GM04504 (cell line): ENCODE data around the gene NMNAT2.

ENCODE experiments used
- DNase-seq: peaks from one replicate; pipeline ENCODE4 v3.0.0-alpha.2; 2012; ENCODE audit warnings: low read depth

Gene NMNAT2

DNA sequence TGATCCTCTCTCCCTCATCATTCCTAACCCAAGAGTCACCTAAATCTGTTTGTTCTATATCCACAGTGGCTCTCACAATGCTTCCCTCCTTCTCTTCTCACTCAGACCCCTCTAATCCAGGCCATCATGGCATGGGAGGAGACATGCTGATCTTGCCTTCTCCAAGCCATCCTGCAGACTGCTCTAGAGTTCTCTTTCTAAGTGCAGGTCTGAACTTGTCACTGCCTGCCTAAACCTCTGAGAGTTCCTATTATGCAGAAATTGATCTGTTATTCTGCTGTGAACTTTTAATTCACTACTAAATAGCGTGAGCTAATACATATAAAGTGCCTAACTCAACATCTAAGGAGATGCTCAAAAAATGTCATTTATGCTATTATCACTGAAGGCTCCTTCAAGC lies 205.3 kb downstream of the NMNAT2 start:
- DNase-seq: no peak

DNA sequence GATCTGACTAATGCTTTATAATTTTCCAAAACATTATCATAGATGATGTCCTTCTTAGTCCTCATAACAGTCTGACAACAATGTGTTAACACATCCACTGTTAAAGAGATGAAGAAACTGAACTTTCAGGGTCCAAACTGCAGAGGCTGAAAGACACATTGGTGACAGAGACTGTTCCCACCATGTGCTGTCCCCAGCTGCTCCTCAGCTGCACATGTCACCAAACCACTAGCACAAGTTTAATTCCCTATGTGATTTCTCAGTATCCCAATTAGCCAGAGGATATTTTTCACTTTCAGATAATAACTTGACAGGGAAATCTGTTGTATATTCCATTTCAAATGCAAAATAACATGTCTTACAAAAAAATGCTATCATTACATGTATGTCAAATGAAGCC lies 207.5 kb downstream of the NMNAT2 start:
- DNase-seq: no peak

DNA sequence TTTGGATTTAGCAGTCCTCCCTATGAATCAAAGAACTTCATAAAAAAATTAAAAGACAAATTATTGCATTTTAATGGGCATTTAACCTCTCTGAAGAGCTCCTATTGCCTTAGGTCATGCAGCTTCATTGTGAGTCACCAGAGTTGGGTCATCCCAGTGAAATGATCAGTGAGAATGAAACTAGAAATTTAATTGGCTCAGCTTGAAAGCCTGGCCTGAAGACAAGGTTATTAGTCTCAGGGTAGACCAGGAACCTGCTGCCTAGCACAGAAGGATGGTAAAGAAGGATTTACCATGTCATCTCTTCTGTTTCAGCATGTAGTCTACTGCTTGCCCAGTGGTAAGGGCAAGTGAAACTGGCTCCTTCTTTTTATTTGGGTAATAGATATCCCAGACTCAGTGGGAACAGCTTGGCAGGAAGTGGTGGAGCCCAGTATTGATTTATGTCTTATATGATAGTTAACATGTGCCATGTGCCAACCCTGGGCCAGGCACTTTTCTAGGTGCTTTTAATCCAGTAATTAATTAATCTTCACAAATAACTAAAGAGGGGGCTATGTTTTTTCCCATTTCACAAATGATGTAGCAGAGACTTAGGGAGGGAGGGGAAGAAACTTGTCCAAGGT lies 208.5 kb downstream of the NMNAT2 start:
- peak; percentile 84 for DNase-seq

DNA sequence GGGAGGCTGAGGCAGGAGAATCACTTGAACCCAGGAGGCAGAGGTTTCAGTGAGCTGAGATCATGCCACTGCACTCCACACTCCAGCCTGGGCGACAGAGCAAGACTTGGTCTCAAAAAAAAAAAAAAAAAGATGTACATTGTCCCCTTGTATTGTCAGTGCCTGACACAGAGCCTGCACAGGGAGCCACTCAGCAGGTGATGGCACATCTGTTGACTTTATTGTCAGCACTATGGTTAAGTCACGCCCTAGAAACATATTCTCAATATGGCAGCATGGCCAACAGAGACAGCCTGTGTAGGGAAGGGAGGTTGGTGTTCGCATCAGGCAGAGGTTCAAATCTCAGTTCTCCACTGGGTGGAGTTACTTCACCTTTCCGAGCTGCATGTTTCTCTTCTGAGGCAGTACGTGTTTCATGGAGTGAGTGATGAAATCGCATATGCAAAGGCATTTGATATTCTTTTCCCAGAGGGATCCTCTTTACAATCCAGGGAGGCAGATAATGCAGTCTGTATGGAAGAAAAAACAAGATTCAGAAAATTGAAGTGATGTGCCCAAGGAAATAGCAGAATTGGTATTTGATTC lies 211.6 kb downstream of the NMNAT2 start:
- no peak for DNase-seq

DNA sequence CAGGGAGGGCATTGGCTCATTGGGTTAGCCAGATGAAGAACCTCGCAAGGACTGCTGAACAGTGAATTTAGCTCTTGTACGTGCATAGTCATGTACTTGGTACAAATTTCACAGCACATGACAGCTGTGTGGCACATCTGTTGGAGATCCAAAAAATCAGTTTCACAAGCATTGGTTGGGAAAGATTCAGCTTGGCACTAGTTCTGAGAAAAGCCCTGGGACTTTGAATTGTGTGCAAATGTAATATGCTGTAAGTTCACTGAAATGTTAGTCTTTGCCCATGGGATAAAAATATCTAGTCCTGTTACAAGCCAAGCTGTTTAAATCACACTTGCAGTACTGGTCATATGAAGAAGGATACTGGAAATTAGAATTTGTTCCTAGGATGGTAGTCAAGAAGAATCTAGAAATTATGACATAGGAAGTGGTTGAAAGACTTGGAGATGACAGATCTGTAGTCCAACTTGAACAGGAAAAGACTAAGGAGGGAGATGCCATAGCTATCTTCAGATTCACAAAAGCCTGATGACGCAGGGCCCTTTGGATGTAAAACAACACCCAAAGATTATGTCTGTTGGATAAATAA lies 212.9 kb downstream of the NMNAT2 start:
- peak; percentile 67 for DNase-seq

DNA sequence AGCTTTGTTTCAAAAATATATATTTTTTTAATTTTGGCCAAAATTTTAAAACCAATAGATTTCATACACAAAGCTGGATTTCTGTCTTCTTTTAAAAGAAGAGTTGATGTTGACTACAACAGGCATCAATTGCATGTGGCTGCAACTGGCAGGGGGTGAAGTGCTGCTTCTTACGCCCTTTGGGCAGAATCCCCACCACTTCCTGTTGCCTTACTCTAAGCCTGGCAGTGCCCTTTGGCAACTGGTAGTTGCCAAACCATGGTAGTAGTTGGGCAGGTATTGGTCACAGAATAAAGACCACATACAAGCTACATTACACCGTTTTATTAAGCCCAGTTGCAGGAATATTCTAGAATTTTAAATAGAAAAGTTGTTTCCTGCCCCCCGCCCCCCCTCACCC lies 215.1 kb downstream of the NMNAT2 start:
- DNase-seq: no peak

DNA sequence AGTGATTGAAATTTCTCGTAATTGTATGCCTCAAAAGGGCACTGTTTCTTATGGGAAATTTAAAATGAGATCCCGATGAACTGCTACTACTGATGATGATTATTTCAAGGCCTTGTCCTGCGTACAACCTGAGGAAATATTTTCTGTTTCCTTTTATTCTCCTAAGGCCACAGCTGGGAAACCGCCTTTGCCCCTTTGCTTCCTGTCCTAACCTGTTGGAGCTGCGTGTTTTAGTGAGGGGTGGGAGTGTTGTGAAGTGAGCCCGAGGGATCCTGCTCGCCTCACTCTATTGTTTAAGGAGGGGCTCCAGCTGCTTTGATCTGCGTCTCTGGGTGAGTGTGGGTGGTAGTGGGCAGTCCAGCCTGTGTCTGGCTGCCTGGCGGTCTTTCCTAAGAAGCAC lies 217.7 kb downstream of the NMNAT2 start:
- no peak for DNase-seq

DNA sequence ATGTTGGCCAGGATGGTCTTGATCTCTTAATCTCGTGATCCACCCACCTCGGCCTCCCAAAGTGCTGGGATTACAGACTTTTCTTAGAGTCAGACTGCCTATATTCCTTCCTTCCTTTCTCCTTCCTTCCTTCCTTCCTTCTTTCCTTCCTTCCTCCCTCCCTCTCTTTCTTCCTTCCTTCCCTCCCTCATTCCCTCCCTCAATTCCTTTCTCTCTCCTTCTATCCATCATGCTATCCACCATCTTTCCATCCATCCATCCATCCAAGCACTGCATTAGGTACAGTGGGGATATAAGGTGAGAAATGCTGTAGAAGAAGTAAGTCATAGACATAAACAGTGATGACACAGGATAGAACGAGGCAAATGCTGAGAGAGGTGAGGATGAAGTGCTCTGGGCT lies 218.9 kb downstream of the NMNAT2 start:
- DNase-seq: no peak

DNA sequence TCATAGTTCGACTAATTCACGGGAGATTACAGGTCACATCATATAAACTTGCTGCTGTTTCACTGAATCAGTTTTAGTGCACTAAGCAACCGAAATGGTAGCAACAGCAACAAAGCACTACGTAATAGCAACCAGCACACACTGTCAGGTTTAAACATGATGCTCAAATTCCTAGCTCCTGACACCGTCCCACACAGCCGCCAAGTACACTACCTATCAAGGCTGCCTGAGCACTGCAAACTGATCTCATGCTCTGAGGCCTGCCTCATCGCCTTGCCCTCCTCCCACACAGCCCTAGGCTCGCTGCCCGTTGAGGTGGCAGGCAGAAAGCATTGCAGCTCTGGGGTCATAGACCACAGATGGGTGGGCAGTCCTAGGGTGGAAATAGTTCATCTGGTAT lies 219.7 kb downstream of the NMNAT2 start:
- DNase-seq: no peak
